Inflammatory macrophage (primary cell): ENCODE measurements around the gene SLC6A11.

ENCODE experiments used
- DNase-seq, 2 donors: peaks; one replicate each; pipeline ENCODE4 v3.0.0-alpha.2; 2020 to 2022

The SLC6A11 gene

GRCh38 chr3:10790713-10791112, 25.3 kb upstream of the SLC6A11 start:
- DNase-seq = no peak

GRCh38 chr3:10792208-10792607, 23.8 kb upstream of the SLC6A11 start:
- no peak for DNase-seq

GRCh38 chr3:10798600-10799367, 17.2 kb upstream of the SLC6A11 start:
- no peak for DNase-seq

GRCh38 chr3:10804183-10804648, 11.8 kb upstream of the SLC6A11 start:
- no peak for DNase-seq

- no peak for DNase-seq
These were observed 10.0 kb upstream of the SLC6A11 start for GRCh38 chr3:10806006-10806405.

GRCh38 chr3:10808130-10808735, 7.8 kb upstream of the SLC6A11 start:
- DNase-seq = no peak

- DNase-seq = no peak
These were observed 7.1 kb upstream of the SLC6A11 start for GRCh38 chr3:10808974-10809373.

- no peak for DNase-seq
These were observed 5.7 kb upstream of the SLC6A11 start for GRCh38 chr3:10810376-10810775.

- DNase-seq = no peak
These were observed 2.6 kb upstream of the SLC6A11 start for GRCh38 chr3:10813425-10813824.

GRCh38 chr3:10814623-10815022, 1.4 kb upstream of the SLC6A11 start:
- DNase-seq = no peak

GRCh38 chr3:10815487-10815886, 541 bp upstream of the SLC6A11 start:
- DNase-seq = no peak

- DNase-seq = no peak
These were observed 830 bp downstream of the SLC6A11 start for GRCh38 chr3:10816863-10817253.

- no peak for DNase-seq
These were observed 1.5 kb downstream of the SLC6A11 start for GRCh38 chr3:10817506-10817905.

GRCh38 chr3:10822055-10822454, 6.0 kb downstream of the SLC6A11 start:
- DNase-seq = no peak

- no peak for DNase-seq
These were observed 6.9 kb downstream of the SLC6A11 start for GRCh38 chr3:10822708-10823515.

- DNase-seq = no peak
These were observed 7.4 kb downstream of the SLC6A11 start for GRCh38 chr3:10823516-10823818.

- no peak for DNase-seq
These were observed 8.4 kb downstream of the SLC6A11 start for GRCh38 chr3:10824468-10824867.

GRCh38 chr3:10833855-10834414, 17.9 kb downstream of the SLC6A11 start:
- DNase-seq = peak; percentile 6 to 12

- DNase-seq = no peak
These were observed 18.9 kb downstream of the SLC6A11 start for GRCh38 chr3:10834951-10835350.

GRCh38 chr3:10835406-10835805, 19.4 kb downstream of the SLC6A11 start:
- peak; percentile 36 to 44 for DNase-seq

- no peak for DNase-seq
These were observed 20.6 kb downstream of the SLC6A11 start for GRCh38 chr3:10836676-10837075.

- DNase-seq = no peak
These were observed 21.8 kb downstream of the SLC6A11 start for GRCh38 chr3:10837849-10838248.

GRCh38 chr3:10839167-10839566, 23.1 kb downstream of the SLC6A11 start:
- no peak for DNase-seq
